DMS153 treated with DMSO at 0.1 percent for 48 hours (cell line): ENCODE data around the gene RTN4R.
"Not testable (repeated sequence)": the region's sequence is repeated elsewhere in the genome, so short reads cannot be mapped to it uniquely, and the experiment has no call there.

Experiments used
- DNase-seq: peaks from one replicate; lab custom pipeline; 2025; ENCODE audit not compliant: unreplicated experiment; lab: John Stamatoyannopoulos, UW

The RTN4R gene

GRCh38 chr22:20272700-20273099 is 4.6 kb upstream of the RTN4R start:
- no peak for DNase-seq

- no peak for DNase-seq
Measured at GRCh38 chr22:20272174-20272573, 4.1 kb upstream of the RTN4R start.

- DNase-seq, result no peak
Measured at GRCh38 chr22:20271114-20271994, 3.2 kb upstream of the RTN4R start.

- not testable (repeated sequence) for DNase-seq
Measured at GRCh38 chr22:20270190-20271113, 2.3 kb upstream of the RTN4R start.

GRCh38 chr22:20269673-20270072 is 1.6 kb upstream of the RTN4R start:
- DNase-seq, result not testable (repeated sequence)

- not testable (repeated sequence) for DNase-seq
Measured at GRCh38 chr22:20269201-20269600, 1.1 kb upstream of the RTN4R start.

- no peak for DNase-seq
Measured at GRCh38 chr22:20267441-20268278, 458 bp downstream of the RTN4R start.

- DNase-seq, result not testable (repeated sequence)
Measured at GRCh38 chr22:20266667-20267440, 1.3 kb downstream of the RTN4R start.

- not testable (repeated sequence) for DNase-seq
Measured at GRCh38 chr22:20265772-20266666, 2.1 kb downstream of the RTN4R start.

GRCh38 chr22:20264614-20265452 is 3.3 kb downstream of the RTN4R start:
- no peak for DNase-seq

- DNase-seq, result not testable (repeated sequence)
Measured at GRCh38 chr22:20263404-20264281, 4.5 kb downstream of the RTN4R start.

- no peak for DNase-seq
Measured at GRCh38 chr22:20262582-20263147, 5.5 kb downstream of the RTN4R start.

GRCh38 chr22:20261848-20262581 is 6.1 kb downstream of the RTN4R start:
- DNase-seq, result no peak

GRCh38 chr22:20260071-20260765 is 7.9 kb downstream of the RTN4R start:
- no peak for DNase-seq

- no peak for DNase-seq
Measured at GRCh38 chr22:20259327-20259688, 8.8 kb downstream of the RTN4R start.
